Activated naive CD4-positive, alpha-beta T cell treated with anti-CD3 and anti-CD28 coated beads, Interleukin-2, amount 50 U/mL, for 24 hours (primary cell): ENCODE measurements around the gene ZFP2.
"Not testable (repeated sequence)": the region's sequence is repeated elsewhere in the genome, so short reads cannot be mapped to it uniquely, and the experiment has no call there.

Experiments used
- H3K27ac Mint-ChIP-seq: one replicate; pipeline ENCODE4 v1.8.0; 2021; ENCODE audit warnings: mild to moderate bottlenecking, mixed read lengths
- H3K27me3 Mint-ChIP-seq: one replicate; pipeline ENCODE4 v1.8.0; 2021; ENCODE audit warnings: mixed read lengths
- H3K36me3 Mint-ChIP-seq: one replicate; pipeline ENCODE4 v1.8.0; 2021; ENCODE audit warnings: mixed read lengths
- H3K4me1 Mint-ChIP-seq: one replicate; pipeline ENCODE4 v1.8.0; 2021; ENCODE audit warnings: mixed read lengths
- H3K4me3 Mint-ChIP-seq: one replicate; pipeline ENCODE4 v1.8.0; 2021; ENCODE audit warnings: mild to moderate bottlenecking, mixed read lengths
- H3K9me3 Mint-ChIP-seq: one replicate; pipeline ENCODE4 v1.8.0; 2021; ENCODE audit warnings: mixed read lengths

The ZFP2 gene

GRCh38 chr5:178895615-178896571 lies at the start of gene ZFP2:
ZFP2 (plus strand) TSS chr5:178895913; CDS start chr5:178931314, 35,401 bp downstream.
- Mint-ChIP-seq H3K36me3 (peaks cover 19% of the 10 kb centered on the region), H3K4me3 (peak within 1 kb of the TSS; percentile 80), H3K9me3 (peaks cover 17% of the 10 kb centered on the region), H3K4me1 (no peaks in the 10 kb centered on the region), H3K27me3 (no peaks in the 10 kb centered on the region), H3K27ac (no peak within 1 kb of the TSS)

- H3K27ac Mint-ChIP-seq = no peak overlapping the region
- no peaks in the 10 kb centered on the region for H3K36me3 Mint-ChIP-seq
- H3K9me3 Mint-ChIP-seq = no peaks in the 10 kb centered on the region
- peaks cover 11% of the 10 kb centered on the region for H3K27me3 Mint-ChIP-seq
- H3K4me3 Mint-ChIP-seq = no peak overlapping the region
- H3K4me1 Mint-ChIP-seq = no peaks in the 10 kb centered on the region
Measured at GRCh38 chr5:178849316-178849715, 46.4 kb upstream of the ZFP2 start.

DNA sequence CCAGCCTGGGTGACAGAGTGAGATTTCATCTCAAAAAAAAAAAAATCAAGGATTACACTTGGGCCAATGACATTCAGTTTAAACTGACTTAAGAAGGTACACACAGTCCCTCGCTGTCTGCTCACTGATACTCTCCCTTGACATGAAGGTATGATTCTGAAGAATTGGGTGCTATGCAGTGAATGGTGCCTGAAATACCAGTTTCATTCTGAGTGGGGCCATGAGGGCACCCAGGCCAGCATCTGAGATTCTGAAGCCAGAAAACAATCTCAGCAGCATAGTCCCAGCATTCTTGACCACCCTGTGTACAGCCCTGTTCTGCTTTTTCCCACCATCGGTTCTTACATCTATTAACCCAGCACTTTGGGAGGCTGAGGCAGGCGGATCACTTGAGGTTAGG lies 43.8 kb upstream of the ZFP2 start:
- no peak overlapping the region for H3K27ac Mint-ChIP-seq
- H3K4me3 Mint-ChIP-seq = no peak overlapping the region
- no peaks in the 10 kb centered on the region for H3K4me1 Mint-ChIP-seq
- H3K27me3 Mint-ChIP-seq = peaks cover 12% of the 10 kb centered on the region
- H3K9me3 Mint-ChIP-seq = no peaks in the 10 kb centered on the region
- no peaks in the 10 kb centered on the region for H3K36me3 Mint-ChIP-seq

DNA sequence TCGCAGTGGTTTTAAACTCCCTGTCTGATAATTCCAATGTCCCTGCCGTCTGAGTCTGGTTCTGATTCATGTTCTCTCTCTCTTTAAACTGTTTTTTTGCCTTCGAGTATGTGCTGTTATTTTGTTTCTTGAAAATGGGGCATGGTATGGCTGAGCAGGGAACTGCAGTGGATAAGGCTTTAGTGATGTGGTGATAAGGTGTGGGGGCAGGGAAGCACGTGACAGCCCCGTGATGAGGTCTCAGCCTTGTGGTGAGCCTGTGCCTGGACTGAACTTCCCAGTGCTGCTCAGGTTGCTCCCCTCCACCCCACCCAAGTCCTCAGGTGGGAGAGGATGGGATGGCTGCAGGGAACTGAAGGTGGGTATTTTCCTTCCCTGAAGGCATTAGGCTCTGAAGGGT lies 41.4 kb upstream of the ZFP2 start:
- Mint-ChIP-seq H3K4me3 (no peak overlapping the region), H3K36me3 (no peaks in the 10 kb centered on the region), H3K27ac (no peak overlapping the region), H3K27me3 (peaks cover 10% of the 10 kb centered on the region), H3K9me3 (no peaks in the 10 kb centered on the region), H3K4me1 (no peaks in the 10 kb centered on the region)

- H3K36me3 Mint-ChIP-seq = peaks cover 17% of the 10 kb centered on the region
- H3K27me3 Mint-ChIP-seq = peaks cover 1% of the 10 kb centered on the region
- peaks cover 24% of the 10 kb centered on the region for H3K4me1 Mint-ChIP-seq
- peak within 1 kb of the TSS; percentile 87 for H3K27ac Mint-ChIP-seq
- H3K9me3 Mint-ChIP-seq = no peaks in the 10 kb centered on the region
- H3K4me3 Mint-ChIP-seq = peak within 1 kb of the TSS; percentile 95
Measured at GRCh38 chr5:178859625-178860521, 35.8 kb upstream of the ZFP2 start, which contains the start of gene ZNF354B. ZNF354B (plus strand) TSS chr5:178859953; CDS start chr5:178861048, 1,095 bp downstream.

DNA sequence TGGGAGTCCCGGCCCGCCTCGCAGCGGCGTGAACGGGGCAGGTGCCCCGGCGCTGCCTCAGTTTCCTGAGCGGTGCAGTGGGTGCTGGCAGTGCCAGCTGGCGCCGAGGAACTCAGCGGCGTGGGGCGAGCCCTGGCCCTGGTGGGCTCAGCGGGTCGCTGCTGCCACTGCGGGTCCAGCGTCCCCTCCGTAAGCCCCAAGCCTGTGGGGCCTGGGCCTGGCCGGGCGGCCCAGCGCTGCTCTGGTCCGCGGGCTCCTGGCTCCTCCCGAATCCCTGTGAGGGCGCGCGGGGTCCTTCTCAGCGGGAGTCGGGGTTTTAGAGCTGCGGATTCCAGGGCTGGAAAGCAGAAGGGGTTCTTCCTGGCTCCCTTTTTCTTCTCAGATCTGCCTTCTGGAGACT lies 35.1 kb upstream of the ZFP2 start:
- Mint-ChIP-seq H3K4me1 (peaks cover 24% of the 10 kb centered on the region), H3K36me3 (peaks cover 21% of the 10 kb centered on the region)
- H3K9me3 Mint-ChIP-seq, H3K27me3 Mint-ChIP-seq, H3K27ac Mint-ChIP-seq, H3K4me3 Mint-ChIP-seq: not testable (repeated sequence)

- H3K36me3 Mint-ChIP-seq = peaks cover 30% of the 10 kb centered on the region
- peaks cover 24% of the 10 kb centered on the region for H3K4me1 Mint-ChIP-seq
- peak overlapping the region; percentile 79 for H3K4me3 Mint-ChIP-seq
- peak overlapping the region; percentile 8 for H3K27ac Mint-ChIP-seq
- no peaks in the 10 kb centered on the region for H3K27me3 Mint-ChIP-seq
- H3K9me3 Mint-ChIP-seq = no peaks in the 10 kb centered on the region
Measured at GRCh38 chr5:178861627-178862026, 34.1 kb upstream of the ZFP2 start.

GRCh38 chr5:178866946-178867345 lies 28.8 kb upstream of the ZFP2 start:
- H3K36me3 Mint-ChIP-seq = peaks cover 67% of the 10 kb centered on the region

DNA sequence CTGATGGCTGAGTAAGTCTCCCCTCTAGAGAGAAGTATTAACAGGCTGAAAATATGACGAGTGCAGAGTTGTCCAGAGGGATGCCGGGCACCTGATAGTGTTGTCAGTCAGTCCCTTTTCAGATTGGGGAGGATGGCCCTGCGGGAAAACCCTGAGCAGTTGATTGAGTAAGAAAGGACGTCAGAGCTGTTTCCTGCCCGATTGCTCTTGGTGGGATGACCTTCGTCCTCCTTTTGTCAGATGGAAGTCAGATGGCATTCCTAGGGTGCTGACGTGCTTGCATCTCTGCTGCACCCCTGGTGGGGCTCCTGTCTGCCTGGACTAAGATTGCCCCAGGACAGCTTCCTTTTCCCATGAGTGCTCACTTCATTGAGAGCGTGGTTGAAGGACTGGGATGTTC lies 26.1 kb upstream of the ZFP2 start:
- Mint-ChIP-seq H3K36me3 (peaks cover 82% of the 10 kb centered on the region), H3K27ac (no peak overlapping the region), H3K4me1 (peaks cover 11% of the 10 kb centered on the region), H3K27me3 (no peaks in the 10 kb centered on the region), H3K4me3 (no peak overlapping the region), H3K9me3 (peaks cover 33% of the 10 kb centered on the region)

More at GRCh38 chr5:178866946-178867345, 28.8 kb upstream of the ZFP2 start:
- Mint-ChIP-seq H3K4me1 (peaks cover 10% of the 10 kb centered on the region), H3K9me3 (peaks cover 19% of the 10 kb centered on the region), H3K4me3 (no peak overlapping the region), H3K27me3 (no peaks in the 10 kb centered on the region), H3K27ac (no peak overlapping the region)

GRCh38 chr5:178870411-178870810 lies 25.3 kb upstream of the ZFP2 start:
- peaks cover 38% of the 10 kb centered on the region for H3K9me3 Mint-ChIP-seq
- H3K36me3 Mint-ChIP-seq = peaks cover 86% of the 10 kb centered on the region
- no peak overlapping the region for H3K4me3 Mint-ChIP-seq
- no peaks in the 10 kb centered on the region for H3K27me3 Mint-ChIP-seq
- peaks cover 11% of the 10 kb centered on the region for H3K4me1 Mint-ChIP-seq
- H3K27ac Mint-ChIP-seq = no peak overlapping the region

DNA sequence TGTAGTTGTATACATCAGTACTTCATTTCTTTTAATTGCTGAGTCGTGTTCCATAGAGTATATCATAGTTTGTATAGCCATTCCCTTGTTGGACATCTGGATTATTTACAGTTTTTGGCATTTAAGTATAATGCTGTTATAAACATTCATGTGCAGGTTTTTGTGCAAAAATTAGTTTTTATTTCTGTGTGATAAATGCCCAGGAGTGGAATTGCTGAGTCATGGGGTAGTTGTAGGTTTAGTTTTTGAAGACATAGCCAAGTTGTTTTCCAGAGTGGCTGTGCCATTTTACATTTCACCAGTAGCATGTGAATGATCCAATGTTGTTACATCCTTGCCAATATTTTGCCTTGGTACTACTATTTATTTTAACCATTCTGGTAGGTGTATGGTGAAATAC lies 23.4 kb upstream of the ZFP2 start:
- Mint-ChIP-seq H3K36me3 (peaks cover 84% of the 10 kb centered on the region), H3K27ac (peak overlapping the region; percentile 60), H3K27me3 (no peaks in the 10 kb centered on the region), H3K4me3 (no peak overlapping the region), H3K9me3 (peaks cover 41% of the 10 kb centered on the region), H3K4me1 (peaks cover 11% of the 10 kb centered on the region)

GRCh38 chr5:178883115-178883694 lies 12.5 kb upstream of the ZFP2 start:
- Mint-ChIP-seq H3K9me3 (peaks cover 39% of the 10 kb centered on the region), H3K36me3 (peaks cover 68% of the 10 kb centered on the region)
- not testable (repeated sequence) for H3K27me3 Mint-ChIP-seq, H3K4me3 Mint-ChIP-seq, H3K27ac Mint-ChIP-seq, H3K4me1 Mint-ChIP-seq

DNA sequence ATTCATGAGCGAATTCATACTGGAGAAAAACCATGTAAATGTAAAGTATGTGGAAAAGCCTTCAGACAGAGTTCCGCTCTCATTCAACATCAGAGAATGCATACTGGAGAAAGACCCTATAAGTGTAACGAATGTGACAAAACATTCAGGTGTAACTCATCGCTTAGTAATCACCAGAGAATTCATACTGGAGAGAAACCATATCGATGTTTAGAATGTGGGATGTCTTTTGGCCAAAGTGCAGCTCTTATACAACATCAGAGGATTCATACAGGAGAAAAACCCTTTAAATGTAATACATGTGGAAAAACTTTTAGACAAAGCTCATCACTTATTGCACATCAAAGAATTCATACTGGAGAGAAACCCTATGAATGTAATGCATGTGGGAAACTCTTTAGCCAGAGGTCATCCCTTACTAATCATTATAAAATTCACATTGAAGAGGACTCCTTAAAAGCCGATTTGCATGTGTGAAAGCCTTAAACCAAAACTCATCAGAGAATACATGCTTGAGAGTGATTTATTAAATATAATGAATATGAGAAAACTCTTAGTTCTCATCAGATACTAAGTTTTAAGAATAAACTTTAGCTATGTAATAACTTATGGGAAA lies 11.8 kb upstream of the ZFP2 start:
- Mint-ChIP-seq H3K4me1 (no peaks in the 10 kb centered on the region), H3K36me3 (peaks cover 71% of the 10 kb centered on the region), H3K27ac (no peak overlapping the region), H3K27me3 (no peaks in the 10 kb centered on the region), H3K9me3 (peaks cover 43% of the 10 kb centered on the region), H3K4me3 (no peak overlapping the region)

GRCh38 chr5:178899289-178899688 lies 3.6 kb downstream of the ZFP2 start:
- peaks cover 19% of the 10 kb centered on the region for H3K9me3 Mint-ChIP-seq
- H3K36me3 Mint-ChIP-seq = peaks cover 26% of the 10 kb centered on the region
- no peaks in the 10 kb centered on the region for H3K27me3 Mint-ChIP-seq

GRCh38 chr5:178902849-178903248 lies 7.1 kb downstream of the ZFP2 start:
- no peaks in the 10 kb centered on the region for H3K27me3 Mint-ChIP-seq
- no peak overlapping the region for H3K4me3 Mint-ChIP-seq
- peaks cover 29% of the 10 kb centered on the region for H3K36me3 Mint-ChIP-seq
- H3K9me3 Mint-ChIP-seq = peaks cover 15% of the 10 kb centered on the region
- no peaks in the 10 kb centered on the region for H3K4me1 Mint-ChIP-seq
- no peak overlapping the region for H3K27ac Mint-ChIP-seq

More at GRCh38 chr5:178899289-178899688, 3.6 kb downstream of the ZFP2 start:
- Mint-ChIP-seq H3K4me1 (no peaks in the 10 kb centered on the region), H3K27ac (peak overlapping the region; percentile 27), H3K4me3 (no peak overlapping the region)
